HEK293 (cell line): ENCODE measurements around the gene TCERG1.
A peak's percentile ranks its signal among the peaks of the same experiment; 100 is the strongest.

ENCODE experiments used
- FEZF1 ChIP-seq: fragments of 450-650 bp; formaldehyde crosslinking; IDR thresholded peaks from 2 replicates; pipeline ENCODE4 v1.5.1; 2016; ENCODE audit warnings: missing biosample characterization, missing genetic modification characterization
- MYNN ChIP-seq: fragments of 450-650 bp; formaldehyde crosslinking; IDR thresholded peaks from 2 replicates; pipeline ENCODE4 v1.5.1; 2016; ENCODE audit warnings: missing biosample characterization, missing genetic modification characterization, borderline replicate concordance
- OSR2 ChIP-seq: fragments of 450-650 bp; formaldehyde crosslinking; IDR thresholded peaks from 2 replicates; pipeline ENCODE4 v1.5.1; 2016; ENCODE audit warnings: missing biosample characterization, missing genetic modification characterization
- PRDM1 ChIP-seq: fragments of 450-650 bp; formaldehyde crosslinking; IDR thresholded peaks from 2 replicates; pipeline ENCODE4; 2016; ENCODE audit warnings: missing biosample characterization, missing genetic modification characterization
- SP2 ChIP-seq: fragments of 450-650 bp; formaldehyde crosslinking; IDR thresholded peaks from 2 replicates; pipeline ENCODE4 v1.5.1; 2016; ENCODE audit warnings: missing biosample characterization, missing genetic modification characterization
- ZBTB48 ChIP-seq: fragments of 450-650 bp; formaldehyde crosslinking; IDR thresholded peaks from 2 replicates; pipeline ENCODE4 v1.5.1; 2016; ENCODE audit warnings: missing biosample characterization, missing genetic modification characterization
- ZBTB8A ChIP-seq: fragments of 450-650 bp; formaldehyde crosslinking; IDR thresholded peaks from 2 replicates; pipeline ENCODE4 v1.5.1; 2016; ENCODE audit warnings: missing biosample characterization, missing genetic modification characterization
- ZFP41 ChIP-seq: fragments of 450-650 bp; formaldehyde crosslinking; IDR thresholded peaks from 2 replicates; pipeline ENCODE4 v1.5.1; 2016; ENCODE audit warnings: missing biosample characterization, missing genetic modification characterization, borderline replicate concordance
- ZNF114 ChIP-seq: fragments of 450-650 bp; formaldehyde crosslinking; IDR thresholded peaks from 2 replicates; pipeline ENCODE4 v1.5.0; 2017; ENCODE audit warnings: missing biosample characterization, missing genetic modification characterization
- ZNF132 ChIP-seq: fragments of 450-650 bp; formaldehyde crosslinking; IDR thresholded peaks from 2 replicates; pipeline ENCODE4 v1.5.1; 2017; ENCODE audit warnings: missing biosample characterization, missing genetic modification characterization, borderline replicate concordance
- ZNF133 ChIP-seq: fragments of 450-650 bp; formaldehyde crosslinking; IDR thresholded peaks from 2 replicates; pipeline ENCODE4 v1.5.1; 2016; ENCODE audit warnings: missing biosample characterization, missing genetic modification characterization
- ZNF146 ChIP-seq: fragments of 450-650 bp; formaldehyde crosslinking; IDR thresholded peaks from 2 replicates; pipeline ENCODE4 v1.5.1; 2016; ENCODE audit warnings: missing biosample characterization, missing genetic modification characterization
- ZNF18 ChIP-seq: fragments of 450-650 bp; formaldehyde crosslinking; IDR thresholded peaks from 2 replicates; pipeline ENCODE4 v1.5.1; 2016; ENCODE audit warnings: missing biosample characterization, missing genetic modification characterization
- ZNF211 ChIP-seq: fragments of 450-650 bp; formaldehyde crosslinking; IDR thresholded peaks from 2 replicates; pipeline ENCODE4 v1.5.1; 2016; ENCODE audit warnings: low read depth, missing biosample characterization, missing genetic modification characterization
- ZNF221 ChIP-seq: fragments of 450-650 bp; formaldehyde crosslinking; IDR thresholded peaks from 2 replicates; pipeline ENCODE4 v1.5.1; 2017; ENCODE audit warnings: missing biosample characterization, missing genetic modification characterization, borderline replicate concordance
- ZNF23 ChIP-seq: fragments of 450-650 bp; formaldehyde crosslinking; IDR thresholded peaks from 2 replicates; pipeline ENCODE4 v1.5.1; 2016; ENCODE audit warnings: missing biosample characterization, missing genetic modification characterization, borderline replicate concordance
- ZNF324 ChIP-seq: fragments of 450-650 bp; formaldehyde crosslinking; IDR thresholded peaks from 2 replicates; pipeline ENCODE4 v1.5.1; 2016; ENCODE audit warnings: missing biosample characterization, missing genetic modification characterization
- ZNF362 ChIP-seq: fragments of 450-650 bp; formaldehyde crosslinking; IDR thresholded peaks from 2 replicates; pipeline ENCODE4 v1.5.1; 2016; ENCODE audit warnings: missing biosample characterization, missing genetic modification characterization
- ZNF37A ChIP-seq: fragments of 450-650 bp; IDR thresholded peaks from 2 replicates; pipeline ENCODE4 v1.5.1; 2018; ENCODE audit warnings: missing biosample characterization, missing genetic modification characterization
- ZNF391 ChIP-seq: fragments of 450-650 bp; formaldehyde crosslinking; IDR thresholded peaks from 2 replicates; pipeline ENCODE4 v1.5.1; 2016; ENCODE audit warnings: low read depth, missing biosample characterization, missing genetic modification characterization, borderline replicate concordance
- ZNF394 ChIP-seq: fragments of 450-650 bp; formaldehyde crosslinking; IDR thresholded peaks from 2 replicates; pipeline ENCODE4 v1.5.1; 2016; ENCODE audit warnings: missing biosample characterization, missing genetic modification characterization, mild to moderate bottlenecking, moderate library complexity, borderline replicate concordance
- ZNF548 ChIP-seq: fragments of 450-650 bp; formaldehyde crosslinking; IDR thresholded peaks from 2 replicates; pipeline ENCODE4 v1.5.1; 2016; ENCODE audit warnings: missing biosample characterization, missing genetic modification characterization
- ZNF561 ChIP-seq: fragments of 450-650 bp; IDR thresholded peaks from 2 replicates; pipeline ENCODE4 v1.5.1; 2018; ENCODE audit warnings: missing biosample characterization, missing genetic modification characterization, borderline replicate concordance
- ZNF610 ChIP-seq: fragments of 450-650 bp; formaldehyde crosslinking; IDR thresholded peaks from 2 replicates; pipeline ENCODE4 v1.5.1; 2016; ENCODE audit warnings: missing biosample characterization, missing genetic modification characterization, borderline replicate concordance
- ZNF645 ChIP-seq: fragments of 450-650 bp; formaldehyde crosslinking; IDR thresholded peaks from 2 replicates; pipeline ENCODE4; 2016; ENCODE audit warnings: missing biosample characterization, missing genetic modification characterization
- ZNF692 ChIP-seq: fragments of 450-650 bp; formaldehyde crosslinking; IDR thresholded peaks from 2 replicates; pipeline ENCODE4 v1.5.1; 2016; ENCODE audit warnings: missing biosample characterization, missing genetic modification characterization
- ZNF704 ChIP-seq: fragments of 450-650 bp; formaldehyde crosslinking; IDR thresholded peaks from 2 replicates; pipeline ENCODE4 v1.5.1; 2016; ENCODE audit warnings: missing biosample characterization, missing genetic modification characterization
- ZNF776 ChIP-seq: fragments of 450-650 bp; formaldehyde crosslinking; IDR thresholded peaks from 2 replicates; pipeline ENCODE4 v1.5.0; 2017; ENCODE audit warnings: missing biosample characterization, missing genetic modification characterization, borderline replicate concordance
- ZSCAN18 ChIP-seq: fragments of 450-650 bp; formaldehyde crosslinking; IDR thresholded peaks from 2 replicates; pipeline ENCODE4 v1.5.1; 2016; ENCODE audit warnings: missing biosample characterization, missing genetic modification characterization
- ZSCAN5A ChIP-seq: fragments of 450-650 bp; formaldehyde crosslinking; IDR thresholded peaks from 2 replicates; pipeline ENCODE4 v1.5.1; 2016; ENCODE audit warnings: missing biosample characterization, missing genetic modification characterization

Gene TCERG1

GRCh38 chr5:146446861-146447733 lies at the start of gene TCERG1 (continued):
- TF ChIP-seq ZSCAN5A (tag by site-specific recombination), result peak; percentile 87; the same call in 1 of the 2 replicates
- TF ChIP-seq ZNF132, result no peak
- TF ChIP-seq ZNF23 (tag by site-specific recombination), result no peak
- TF ChIP-seq ZNF146 (tag by site-specific recombination), result peak; percentile 33; the same call in 1 of the 2 replicates
- TF ChIP-seq ZNF133, result no peak
- TF ChIP-seq SP2 (tag by site-specific recombination), result peak; percentile 99
- TF ChIP-seq ZBTB48 (tag by site-specific recombination), result no peak
- TF ChIP-seq ZNF692 (tag by site-specific recombination), result peak; percentile 52; the same call in 1 of the 2 replicates
- no peak for TF ChIP-seq ZNF645 (tag by site-specific recombination)
- no peak; the same call in 1 of the 2 replicates for TF ChIP-seq ZNF37A (tag by site-specific recombination)
- TF ChIP-seq FEZF1 (tag by site-specific recombination), result no peak
- peak; percentile 53; the same call in 1 of the 2 replicates for TF ChIP-seq ZNF394 (tag by site-specific recombination)
- no peak for TF ChIP-seq ZNF704 (tag by site-specific recombination)
- 0 out of 2 replicates have a peak, but pooled peaks have one; percentile 14 for TF ChIP-seq PRDM1 (tag by site-specific recombination)
- no peak for TF ChIP-seq ZNF548 (tag by site-specific recombination)
- no peak for TF ChIP-seq ZNF776
- no peak for TF ChIP-seq ZNF610 (tag by site-specific recombination)
- no peak; the same call in none of the 2 replicates for TF ChIP-seq ZBTB8A
- no peak for TF ChIP-seq ZSCAN18
- 0 out of 2 replicates have a peak, but pooled peaks have one; percentile 12 for TF ChIP-seq ZNF221 (tag by site-specific recombination)
- no peak for TF ChIP-seq MYNN
- TF ChIP-seq ZNF362 (tag by site-specific recombination), result no peak
- TF ChIP-seq ZFP41 (tag by site-specific recombination), result no peak
- TF ChIP-seq ZNF211 (tag by site-specific recombination), result no peak
- no peak; the same call in none of the 2 replicates for TF ChIP-seq ZNF561
- peak; percentile 39 for TF ChIP-seq ZNF324 (tag by site-specific recombination)
- TF ChIP-seq ZNF18, result no peak
- TF ChIP-seq OSR2, result peak; percentile 62; the same call in 1 of the 2 replicates
- no peak for TF ChIP-seq ZNF114 (tag by site-specific recombination)
- TF ChIP-seq ZNF391 (tag by site-specific recombination), result peak; percentile 27; the same call in 1 of the 2 replicates
